HG03378 (cell line): Measurements from ENCODE around the gene HMG20B.
"Not testable (repeated sequence)": the region's sequence is repeated elsewhere in the genome, so short reads cannot be mapped to it uniquely, and the experiment has no call there.

ENCODE experiments used
- ATAC-seq: cut with Tn5 transposase; IDR thresholded peaks from one replicate; pipeline ENCODE4 v1.9.1; 2021; ENCODE audit warnings: mild to moderate bottlenecking, moderate library complexity; ENCODE audit not compliant: unreplicated experiment

Gene HMG20B

GRCh38 chr19:3572855-3573161, at the start of gene HMG20B:
TSS of gene HMG20B (plus strand) at chr19:3572944. CDS start at chr19:3573310, 366 bp downstream.
- no peak for ATAC-seq

GRCh38 chr19:3523361-3524077, 49.2 kb upstream of the HMG20B start:
- no peak for ATAC-seq

GRCh38 chr19:3524078-3524842, 48.5 kb upstream of the HMG20B start:
- ATAC-seq = no peak

- no peak for ATAC-seq
Observed at GRCh38 chr19:3524904-3525451, 47.8 kb upstream of the HMG20B start.

- ATAC-seq = no peak
Observed at GRCh38 chr19:3526507-3527237, 46.1 kb upstream of the HMG20B start.

GRCh38 chr19:3527238-3527910, 45.4 kb upstream of the HMG20B start:
- no peak for ATAC-seq

GRCh38 chr19:3528080-3528479, 44.7 kb upstream of the HMG20B start:
- ATAC-seq = no peak

GRCh38 chr19:3528539-3529211, 44.1 kb upstream of the HMG20B start:
- no peak for ATAC-seq

GRCh38 chr19:3529299-3529698, 43.4 kb upstream of the HMG20B start:
- ATAC-seq = not testable (repeated sequence)

- no peak for ATAC-seq
Observed at GRCh38 chr19:3530389-3530788, 42.4 kb upstream of the HMG20B start.

GRCh38 chr19:3531716-3532115, 41.0 kb upstream of the HMG20B start:
- no peak for ATAC-seq

- no peak for ATAC-seq
Observed at GRCh38 chr19:3532154-3532786, 40.5 kb upstream of the HMG20B start.

- ATAC-seq = no peak
Observed at GRCh38 chr19:3533033-3533432, 39.7 kb upstream of the HMG20B start.

GRCh38 chr19:3533563-3534216, 39.1 kb upstream of the HMG20B start:
- no peak for ATAC-seq

GRCh38 chr19:3534375-3535234, 38.1 kb upstream of the HMG20B start:
- no peak for ATAC-seq

- no peak for ATAC-seq
Observed at GRCh38 chr19:3535235-3535535, 37.6 kb upstream of the HMG20B start.

GRCh38 chr19:3535563-3535965, 37.2 kb upstream of the HMG20B start:
- no peak for ATAC-seq

- ATAC-seq = no peak
Observed at GRCh38 chr19:3535981-3536380, 36.8 kb upstream of the HMG20B start.
